Measurements from ENCODE around the gene RHBDL2. TPM values are rescaled to one million over a fixed set of nuclear protein-coding genes. Genes with fewer than 3 reads are reported as not detected.
A peak's percentile ranks its signal among the peaks of the same experiment; 100 is the strongest.

The RHBDL2 gene
- total and polyA plus RNA-seq, 9 of the 15 experiments (the other 6 are each of a cell fraction or from before 2014, with no cell fraction given) = not detected

GRCh38 chr1:38859561-38860453 lies 81.8 kb downstream of the RHBDL2 start, which contains the start of gene RRAGC (continued):
- no peak for TF ChIP-seq RERE (CRISPR knock-in tag; IDR thresholded peaks at IDR 0.05; ENCODE audit: borderline replicate concordance)
- TF ChIP-seq NR2C1 (IDR thresholded peaks at IDR 0.05) = no peak
- no peak for TF ChIP-seq NR2C1 (tag; IDR thresholded peaks at IDR 0.05)
- no peak for TF ChIP-seq ZNF408 (CRISPR knock-in tag; IDR thresholded peaks at IDR 0.05; ENCODE audit: low read depth)
- peak; percentile 17; the same call in 1 of the 2 replicates for TF ChIP-seq CEBPZ (IDR thresholded peaks at IDR 0.05; ENCODE audit: borderline replicate concordance, low read depth, low read length)
- TF ChIP-seq NONO (IDR thresholded peaks at IDR 0.05; ENCODE audit: low read depth in 2 of 2, low read length in 1 of 2) = no peak; a peak in 1 of 4 replicates
- no peak for TF ChIP-seq ZNF124 (CRISPR knock-in tag; IDR thresholded peaks at IDR 0.05)
- TF ChIP-seq ELK1 (CRISPR knock-in tag; IDR thresholded peaks at IDR 0.05) = no peak
- peak in 1 of 3 experiments; percentile 36; a peak in 1 of 6 replicates for TF ChIP-seq ZBTB11 (CRISPR knock-in tag; IDR thresholded peaks at IDR 0.05)
- TF ChIP-seq XRCC3 (IDR thresholded peaks at IDR 0.05) = no peak
- TF ChIP-seq HEY1 (CRISPR knock-in tag; IDR thresholded peaks at IDR 0.05; ENCODE audit: borderline replicate concordance) = no peak
- no peak for TF ChIP-seq PHB (CRISPR knock-in tag; IDR thresholded peaks at IDR 0.05)

Data from K562 (cell line).